VCaP (cell line): Measurements from ENCODE around the gene CYTH3.

Source experiments
- H3K27ac ChIP-seq: fragments of 450-650 bp; 2 replicates; pipeline ENCODE4 v1.5.1; 2017
- TF ChIP-seq, protein P1 (sequence below): fragments of 450-650 bp; conservative IDR thresholded peaks from 2 replicates; pipeline ENCODE4 v1.5.1; 2017; ENCODE audit warnings: mild to moderate bottlenecking, moderate library complexity

The CYTH3 gene

DNA sequence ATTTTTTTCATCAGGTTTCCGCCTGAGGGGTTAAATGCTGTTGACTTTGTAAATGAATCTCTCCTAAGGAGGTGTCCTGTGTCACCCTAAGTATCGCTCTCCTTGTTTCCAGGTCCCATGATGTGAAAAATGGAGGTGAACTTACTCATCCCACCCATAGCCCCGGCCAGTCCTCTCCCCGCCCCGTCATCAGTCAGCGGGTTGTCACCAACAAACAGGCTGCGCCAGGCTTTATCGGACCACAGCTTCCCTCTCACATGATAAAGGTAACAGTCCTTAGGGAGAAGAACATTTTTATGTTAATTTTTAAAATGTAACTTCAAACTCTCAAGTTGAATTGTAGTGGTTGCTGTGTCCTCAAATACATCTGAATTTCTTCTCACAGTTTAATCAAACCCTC, 124.8 kb downstream of the CYTH3 start:
- TF ChIP-seq, protein P1, sequence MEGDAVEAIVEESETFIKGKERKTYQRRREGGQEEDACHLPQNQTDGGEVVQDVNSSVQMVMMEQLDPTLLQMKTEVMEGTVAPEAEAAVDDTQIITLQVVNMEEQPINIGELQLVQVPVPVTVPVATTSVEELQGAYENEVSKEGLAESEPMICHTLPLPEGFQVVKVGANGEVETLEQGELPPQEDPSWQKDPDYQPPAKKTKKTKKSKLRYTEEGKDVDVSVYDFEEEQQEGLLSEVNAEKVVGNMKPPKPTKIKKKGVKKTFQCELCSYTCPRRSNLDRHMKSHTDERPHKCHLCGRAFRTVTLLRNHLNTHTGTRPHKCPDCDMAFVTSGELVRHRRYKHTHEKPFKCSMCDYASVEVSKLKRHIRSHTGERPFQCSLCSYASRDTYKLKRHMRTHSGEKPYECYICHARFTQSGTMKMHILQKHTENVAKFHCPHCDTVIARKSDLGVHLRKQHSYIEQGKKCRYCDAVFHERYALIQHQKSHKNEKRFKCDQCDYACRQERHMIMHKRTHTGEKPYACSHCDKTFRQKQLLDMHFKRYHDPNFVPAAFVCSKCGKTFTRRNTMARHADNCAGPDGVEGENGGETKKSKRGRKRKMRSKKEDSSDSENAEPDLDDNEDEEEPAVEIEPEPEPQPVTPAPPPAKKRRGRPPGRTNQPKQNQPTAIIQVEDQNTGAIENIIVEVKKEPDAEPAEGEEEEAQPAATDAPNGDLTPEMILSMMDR, result no peak
- no peak overlapping the region for H3K27ac ChIP-seq

DNA sequence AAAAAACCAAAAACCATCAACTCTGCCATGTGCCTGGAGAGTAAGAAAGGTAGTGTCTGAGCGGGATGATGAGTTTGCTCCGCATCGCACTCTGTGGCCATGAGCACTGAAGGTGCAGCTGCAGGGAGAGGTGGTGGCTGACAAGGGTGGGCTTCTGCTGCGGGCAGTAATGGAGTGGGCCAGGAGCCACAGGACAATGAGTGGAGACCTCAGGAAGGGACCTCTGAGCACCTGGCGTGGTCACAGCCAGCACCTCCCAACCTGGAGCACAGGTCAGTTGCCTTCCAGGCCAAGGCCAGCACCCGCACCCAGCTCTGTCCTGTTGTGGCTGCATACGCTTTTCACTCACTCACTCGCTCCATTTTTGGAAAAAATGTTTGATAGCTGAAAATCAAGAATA, 125.8 kb downstream of the CYTH3 start:
- TF ChIP-seq, protein P1, result no peak
- 0 out of 2 replicates have a peak overlapping the region, but pooled peaks have one; percentile 2 for H3K27ac ChIP-seq

GRCh38 chr7:6143997-6144396, 128.4 kb downstream of the CYTH3 start:
- H3K27ac ChIP-seq, result no peak overlapping the region
- TF ChIP-seq, protein P1, result no peak

DNA sequence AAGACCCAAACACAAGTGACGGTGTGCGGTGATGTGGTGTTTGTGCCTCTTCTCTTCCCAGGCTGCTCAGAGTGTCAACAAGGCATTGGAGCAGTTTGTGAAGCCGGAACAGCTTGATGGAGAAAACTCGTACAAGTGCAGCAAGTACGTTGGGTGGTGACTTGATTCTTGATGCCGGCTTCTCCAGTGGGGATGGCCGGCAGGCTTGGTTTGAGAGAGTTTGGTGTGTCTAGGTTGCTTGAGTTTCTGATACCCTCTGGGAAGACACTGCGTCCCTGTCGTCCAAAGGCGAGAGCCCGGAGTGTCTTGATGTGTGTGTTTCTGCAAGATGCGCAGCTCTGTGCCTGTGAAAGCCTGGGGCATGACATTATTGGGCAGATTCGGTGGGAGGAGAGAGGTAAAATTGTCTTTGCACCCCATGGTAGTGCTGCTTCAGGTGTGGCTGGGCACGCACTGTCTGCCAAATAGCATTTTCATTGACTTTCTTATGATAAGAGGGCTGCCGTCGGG, 129.5 kb downstream of the CYTH3 start:
- TF ChIP-seq, protein P1, result no peak
- H3K27ac ChIP-seq, result no peak overlapping the region

GRCh38 chr7:6139189-6139996, 133.0 kb downstream of the CYTH3 start:
- TF ChIP-seq, protein P1, result no peak

DNA sequence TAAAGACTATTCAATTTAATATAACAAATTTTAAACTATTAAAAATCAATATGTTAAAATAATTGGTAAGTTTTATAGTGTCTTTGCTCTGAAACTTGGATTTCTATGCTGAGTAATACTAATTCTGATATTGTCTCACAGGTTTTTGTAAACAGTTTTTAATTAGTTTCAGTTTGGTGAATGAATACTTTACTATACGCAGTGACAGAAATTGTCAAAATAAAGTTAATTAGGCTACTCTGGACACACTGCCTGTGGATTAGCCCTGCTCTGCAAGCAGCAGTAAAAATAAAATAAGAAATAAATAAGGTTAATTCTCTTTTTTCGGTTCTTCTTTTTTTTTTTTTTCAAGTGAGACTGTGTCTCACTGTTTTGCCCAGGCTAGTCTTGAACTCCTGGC, 135.9 kb downstream of the CYTH3 start:
- H3K27ac ChIP-seq, result no peak overlapping the region
- TF ChIP-seq, protein P1, result no peak

More at GRCh38 chr7:6139189-6139996, 133.0 kb downstream of the CYTH3 start:
- H3K27ac ChIP-seq, result no peak overlapping the region

DNA sequence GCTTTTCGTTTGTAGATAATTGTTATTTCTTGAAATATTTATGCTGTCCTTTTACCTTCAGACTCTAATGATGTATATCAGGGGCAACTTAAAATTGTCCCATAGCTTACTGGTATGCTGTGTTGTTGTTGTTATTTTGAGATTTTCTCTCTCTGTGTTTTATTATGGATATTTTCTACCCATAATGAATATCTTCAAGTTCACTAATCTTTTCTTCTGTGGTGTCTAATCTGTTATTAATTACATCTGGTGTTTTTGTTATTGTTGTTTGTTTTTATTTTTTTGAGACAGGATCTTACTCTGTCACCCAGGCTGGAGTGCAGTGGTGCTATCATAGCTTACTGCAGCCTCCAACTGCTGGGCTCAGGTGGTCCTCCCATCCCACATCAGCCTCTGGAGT, 139.2 kb downstream of the CYTH3 start:
- no peak overlapping the region for H3K27ac ChIP-seq
- TF ChIP-seq, protein P1, result no peak
